GM18519 (cell line): ENCODE results near the gene TSEN54.

Experiments used
- ATAC-seq: cut with Tn5 transposase; IDR thresholded peaks from one replicate; pipeline ENCODE4 v1.9.1; 2021; ENCODE audit warnings: mild to moderate bottlenecking, moderate library complexity; ENCODE audit not compliant: unreplicated experiment, low FRiP score

The TSEN54 gene

GRCh38 chr17:75487351-75488070 lies 28.8 kb upstream of the TSEN54 start:
- no peak for ATAC-seq

DNA sequence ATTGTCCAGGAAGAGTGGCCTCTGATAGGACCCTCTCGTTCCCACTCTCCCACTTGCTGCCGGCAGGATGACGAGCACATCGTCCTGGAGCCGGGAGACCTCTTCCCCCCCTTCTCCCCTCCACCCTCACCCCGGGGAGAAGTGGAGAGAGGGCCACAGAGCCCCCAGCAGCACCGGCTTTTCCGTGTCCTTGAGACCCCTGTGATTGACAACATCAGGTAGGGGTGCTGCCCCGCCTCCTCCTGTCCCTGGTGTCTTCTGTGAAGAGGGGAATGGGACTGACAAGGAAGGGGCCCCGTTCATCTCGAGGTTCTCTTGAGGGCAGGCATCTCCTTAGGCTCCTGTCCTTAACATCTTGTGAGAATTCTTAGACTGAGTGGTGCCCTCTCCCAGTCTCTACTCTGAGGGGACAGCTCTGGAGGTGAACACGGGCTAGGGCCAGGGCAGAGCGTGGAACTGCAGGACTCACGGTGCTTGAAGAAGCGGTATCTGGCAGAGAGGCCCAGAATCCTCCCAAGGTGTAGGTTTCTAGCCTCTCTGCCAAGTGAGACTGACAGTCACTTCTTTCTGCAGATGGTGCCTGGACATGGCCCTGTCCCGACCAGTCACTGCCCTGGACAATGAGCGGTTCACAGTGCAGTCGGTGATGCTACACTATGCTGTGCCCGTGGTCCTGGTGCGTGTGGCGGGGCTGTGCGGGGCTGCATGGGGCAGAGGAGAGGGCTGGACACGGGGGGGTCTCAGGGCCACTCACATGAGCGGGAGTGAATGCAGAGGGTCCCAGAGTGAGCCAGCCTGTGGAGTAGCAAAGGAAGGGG lies 27.4 kb upstream of the TSEN54 start:
- ATAC-seq = no peak

DNA sequence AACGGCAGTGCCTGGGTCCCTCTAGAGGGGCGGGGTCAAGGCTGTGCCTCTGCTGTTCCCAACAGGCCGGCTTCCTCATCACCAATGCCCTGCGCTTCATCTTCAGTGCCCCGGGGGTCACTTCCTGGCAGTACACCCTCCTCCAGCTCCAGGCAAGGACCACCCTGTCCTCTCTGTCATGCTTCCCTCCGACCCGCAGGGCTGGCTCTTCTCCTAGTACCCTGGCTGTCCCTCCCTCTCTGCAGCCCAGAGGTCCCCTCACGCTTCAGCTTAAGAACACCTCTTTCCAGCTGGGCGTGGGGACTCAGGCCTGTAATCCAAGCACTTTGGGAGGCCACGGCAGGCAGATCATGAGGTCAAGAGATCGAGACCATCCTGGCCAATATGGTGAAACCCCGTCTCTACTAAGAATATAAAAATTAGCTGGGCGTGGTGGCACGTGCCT lies 26.8 kb upstream of the TSEN54 start:
- no peak for ATAC-seq

- no peak for ATAC-seq
Observed at GRCh38 chr17:75490173-75490743, 26.1 kb upstream of the TSEN54 start.

DNA sequence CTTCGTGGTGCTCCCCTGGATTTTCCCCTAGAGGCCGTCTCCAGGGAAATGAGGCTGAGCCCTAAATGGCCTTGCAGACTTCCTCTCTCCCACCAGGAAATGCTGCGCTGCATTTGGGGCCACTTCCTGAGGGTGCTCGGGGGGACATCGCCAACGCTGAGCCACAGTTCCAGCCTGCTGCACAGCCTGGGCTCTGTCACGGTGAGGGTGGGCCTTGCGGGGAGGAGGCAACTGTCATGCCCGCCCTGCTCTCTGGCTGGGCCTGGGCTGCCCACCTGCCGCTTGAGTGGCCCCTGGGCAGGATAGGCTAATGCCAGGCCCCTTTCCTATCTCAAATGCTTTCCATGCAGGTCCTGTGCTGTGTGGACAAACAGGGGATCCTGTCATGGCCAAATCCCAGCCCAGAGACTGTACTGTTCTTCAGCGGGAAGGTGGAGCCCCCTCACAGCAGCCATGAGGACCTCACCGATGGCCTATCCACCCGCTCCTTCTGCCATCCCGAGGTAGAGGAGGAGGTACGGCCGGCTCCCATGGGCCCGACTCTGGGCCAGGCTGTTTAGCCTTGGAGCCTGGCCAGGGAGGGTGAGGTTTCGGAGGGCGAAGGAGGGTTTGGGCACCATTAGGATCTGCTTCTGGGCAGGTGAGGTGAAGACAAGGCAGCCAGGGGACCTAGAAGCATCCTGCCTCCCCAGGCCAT lies 25.2 kb upstream of the TSEN54 start:
- ATAC-seq = no peak

GRCh38 chr17:75491680-75492079 lies 24.6 kb upstream of the TSEN54 start:
- no peak for ATAC-seq

DNA sequence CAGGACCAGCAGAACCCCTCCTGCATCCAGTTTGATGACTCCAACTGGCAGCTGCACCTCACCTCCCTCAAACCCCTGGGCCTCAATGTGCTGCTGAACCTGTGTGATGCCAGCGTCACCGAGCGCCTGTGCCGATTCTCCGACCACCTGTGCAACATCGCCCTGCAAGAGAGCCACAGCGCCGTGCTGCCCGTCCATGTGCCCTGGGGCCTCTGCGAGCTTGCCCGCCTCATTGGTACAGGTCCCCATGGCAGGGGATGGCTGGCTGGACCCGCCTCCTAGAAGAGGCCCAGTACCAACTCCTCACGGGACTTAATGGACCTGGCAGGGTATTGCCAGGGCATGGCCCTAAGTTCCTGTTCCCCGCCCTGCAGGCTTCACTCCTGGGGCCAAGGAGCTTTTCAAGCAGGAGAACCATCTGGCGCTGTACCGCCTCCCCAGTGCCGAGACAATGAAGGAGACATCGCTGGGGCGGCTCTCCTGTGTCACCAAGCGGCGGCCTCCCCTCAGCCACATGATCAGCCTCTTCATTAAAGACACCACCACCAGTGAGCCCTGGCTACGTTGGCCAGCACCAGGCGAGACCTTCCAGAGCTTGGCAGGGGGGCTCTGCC lies 23.7 kb upstream of the TSEN54 start:
- no peak for ATAC-seq

- no peak for ATAC-seq
Observed at GRCh38 chr17:75493476-75494129, 22.7 kb upstream of the TSEN54 start.

DNA sequence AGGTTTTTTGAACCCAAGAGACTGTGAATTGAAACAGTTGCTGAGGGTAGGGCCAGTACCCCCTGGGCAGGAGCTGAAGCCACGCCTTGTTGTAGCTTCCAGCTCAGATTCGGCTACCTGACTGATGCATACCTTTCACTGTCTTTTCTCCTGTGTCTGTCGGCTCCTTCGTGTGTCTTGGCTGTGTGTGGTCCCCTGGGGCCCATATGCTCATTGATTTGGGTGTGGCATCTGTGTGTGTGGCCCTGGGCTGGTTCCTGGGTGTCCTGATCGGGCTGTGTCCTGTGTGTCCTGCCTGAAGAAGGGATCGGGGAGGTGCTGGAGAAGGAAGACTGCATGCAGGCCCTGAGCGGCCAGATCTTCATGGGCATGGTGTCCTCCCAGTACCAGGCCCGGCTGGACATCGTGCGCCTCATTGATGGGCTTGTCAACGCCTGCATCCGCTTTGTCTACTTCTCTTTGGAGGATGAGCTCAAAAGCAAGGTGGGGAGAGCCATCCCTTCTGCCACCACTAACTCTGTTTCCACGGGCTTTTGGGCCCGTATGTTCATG lies 21.9 kb upstream of the TSEN54 start:
- no peak for ATAC-seq

DNA sequence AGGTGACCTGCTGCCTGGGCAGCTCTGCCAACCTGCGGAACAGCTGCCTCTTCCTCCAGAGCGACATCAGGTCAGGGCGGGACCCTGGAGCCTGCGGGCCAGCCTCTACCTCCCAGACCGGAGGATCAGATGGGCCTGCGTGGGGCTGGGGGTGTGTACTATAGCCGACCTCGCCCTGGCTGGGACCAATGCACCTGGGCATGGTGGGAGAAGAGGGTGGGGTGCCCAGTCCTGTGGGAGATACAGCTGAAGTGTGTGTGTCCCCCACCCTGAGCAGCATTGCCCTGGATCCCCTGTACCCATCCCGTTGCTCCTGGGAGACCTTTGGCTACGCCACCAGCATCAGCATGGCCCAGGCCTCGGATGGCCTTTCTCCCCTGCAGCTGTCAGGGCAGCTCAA lies 20.3 kb upstream of the TSEN54 start:
- no peak for ATAC-seq

GRCh38 chr17:75498039-75498725 lies 18.1 kb upstream of the TSEN54 start:
- ATAC-seq = no peak

- no peak for ATAC-seq
Observed at GRCh38 chr17:75498726-75499213, 17.6 kb upstream of the TSEN54 start.

DNA sequence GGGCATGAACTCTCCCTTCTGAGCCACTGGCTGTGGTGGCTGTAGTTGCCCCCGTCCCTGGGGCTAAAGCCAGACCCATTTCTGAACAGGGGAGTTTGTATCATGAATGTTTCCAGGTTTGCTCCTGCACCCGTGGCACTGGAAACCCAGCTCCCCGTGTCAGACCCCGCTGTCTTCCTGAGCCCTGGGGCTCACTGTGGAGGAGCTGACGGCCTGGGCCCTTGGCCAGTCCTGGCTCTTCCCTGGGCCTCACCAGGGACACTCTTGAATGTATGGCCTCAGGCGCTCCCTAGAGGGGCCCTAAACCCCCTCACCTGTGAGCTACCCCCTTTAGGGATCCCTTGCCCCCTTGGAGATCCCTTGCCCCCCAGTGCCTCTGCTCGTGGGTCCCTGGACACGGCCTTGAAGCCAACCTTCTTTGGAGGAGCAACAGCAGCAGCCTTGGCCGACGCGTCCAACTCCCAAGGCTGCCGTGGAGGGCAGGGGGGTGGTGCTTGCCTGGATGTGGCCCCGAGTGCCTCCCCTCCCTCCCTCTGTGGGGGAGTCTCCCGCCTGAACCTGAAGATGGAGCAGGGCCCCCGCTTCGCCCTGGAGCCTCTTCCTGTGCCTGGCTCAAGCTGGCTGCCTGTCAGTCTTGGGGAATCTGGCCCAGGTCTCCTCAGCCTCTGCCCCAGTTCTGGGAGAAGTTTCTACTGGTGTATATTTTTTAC lies 16.9 kb upstream of the TSEN54 start:
- ATAC-seq = no peak

DNA sequence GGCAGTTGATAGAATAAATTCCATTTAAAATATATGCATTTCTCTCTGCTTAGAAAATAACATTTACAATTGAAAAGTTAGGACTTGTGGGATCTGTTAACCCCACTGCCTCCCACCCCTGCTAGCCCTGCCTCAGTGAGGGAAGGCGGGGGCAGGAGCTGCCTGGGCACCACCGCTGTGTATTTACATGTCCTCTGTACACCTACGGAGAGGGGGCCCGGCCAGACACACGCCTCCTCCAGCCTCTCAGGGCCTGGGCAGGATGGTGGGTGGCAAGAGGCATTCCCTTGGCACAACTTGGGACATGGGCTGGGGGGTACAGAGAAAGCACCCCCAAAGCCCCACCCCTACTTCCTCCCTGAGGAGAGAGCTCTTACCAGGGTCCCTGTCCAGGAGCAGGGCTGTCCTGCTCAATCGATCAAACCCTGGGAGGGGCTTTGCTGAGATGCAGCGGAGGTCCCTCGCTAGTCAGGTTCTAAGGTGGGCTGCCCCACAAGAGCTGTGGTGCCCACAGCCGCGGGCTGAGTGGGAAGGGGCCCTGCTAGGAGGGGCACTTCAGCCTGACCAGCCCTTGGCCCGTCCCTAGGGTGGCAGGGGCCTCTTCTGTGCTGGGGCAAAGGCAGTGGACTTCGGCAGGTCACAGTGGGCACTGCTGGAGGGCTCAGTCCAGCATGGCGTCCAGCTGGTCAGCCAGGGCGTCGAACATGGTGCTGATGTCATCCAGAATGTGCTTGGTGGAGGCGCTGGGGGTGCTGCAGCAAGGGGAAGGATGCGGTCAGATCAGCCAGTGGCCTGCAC lies 15.7 kb upstream of the TSEN54 start:
- ATAC-seq = no peak

DNA sequence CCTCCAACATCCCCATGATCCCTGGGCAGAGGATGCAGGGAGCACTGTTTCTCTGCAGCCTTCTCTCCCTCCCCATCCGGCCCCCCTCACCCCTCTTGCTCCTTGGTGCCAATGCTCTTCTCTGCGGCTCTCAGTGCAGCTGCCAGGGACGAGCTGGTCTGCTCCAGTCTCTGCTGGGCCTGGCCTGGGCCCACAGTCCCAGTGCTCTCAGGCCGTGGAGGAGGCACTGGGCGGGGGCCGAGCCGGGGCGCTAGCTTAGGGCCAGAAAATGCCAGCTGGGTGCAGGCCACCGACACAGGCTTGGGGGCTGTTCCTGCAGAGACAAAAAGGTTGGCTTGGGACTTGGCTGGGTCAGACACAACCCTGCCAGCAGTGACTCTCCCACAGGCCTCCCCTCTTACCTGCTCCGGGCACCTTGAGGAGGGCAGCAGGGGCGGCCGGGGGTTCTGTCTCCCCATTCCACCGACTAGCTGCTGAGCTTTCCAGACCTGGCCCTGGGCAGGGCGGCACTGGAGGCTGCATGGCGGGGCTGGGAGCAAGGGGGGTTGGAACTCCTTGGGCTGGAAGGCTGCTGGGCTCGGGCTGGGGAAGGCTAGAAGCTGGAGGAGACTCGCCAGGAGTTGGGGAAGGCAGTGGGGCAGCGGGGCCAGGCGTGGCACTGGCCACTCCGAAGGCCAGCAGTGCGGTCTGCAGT lies 14.8 kb upstream of the TSEN54 start:
- ATAC-seq = no peak

GRCh38 chr17:75502072-75502720 lies 14.1 kb upstream of the TSEN54 start:
- no peak for ATAC-seq
